SK-N-SH (cell line): ENCODE data around the gene VWA3A. TPM values are rescaled to one million over a fixed set of nuclear protein-coding genes. Genes with fewer than 3 reads are reported as not detected.
"Not testable (repeated sequence)": the region's sequence is repeated elsewhere in the genome, so short reads cannot be mapped to it uniquely, and the experiment has no call there.

Source experiments
- CTCF ChIA-PET: fragments of 300-600, 350-600 bp; formaldehyde crosslinking; extraction: SDS; loops from one replicate; lab custom pipeline; 2021; lab: Yijun Ruan, JAX
- POLR2A ChIA-PET: fragments of 350-600 bp; sonication (Branson Sonifier 250); formaldehyde crosslinking; extraction: SDS; loops from one replicate; lab custom pipeline; 2020; ENCODE audit warnings: antibody characterized with exemption, inconsistent platforms; lab: Yijun Ruan, JAX
- DNase-seq: peaks from one replicate; pipeline ENCODE4 v3.0.0; 2012
- H2AFZ ChIP-seq: fragments of 200-600 bp; sonication (generic); 2 replicates; pipeline ENCODE4 v1.8.1; 2016; ENCODE audit warnings: antibody characterized with exemption, mild to moderate bottlenecking, low read depth
- H3F3A ChIP-seq: fragments of 200-600 bp; sonication (generic); replicated peaks from 2 replicates; pipeline ENCODE3; 2016; ENCODE audit warnings: antibody characterized with exemption, mild to moderate bottlenecking; ENCODE audit not compliant: insufficient read depth
- H3K27ac ChIP-seq, 2 experiments: fragments of 200-500 bp in 1 of 2; fragments of 200-600 bp in 1 of 2; sonication (Bioruptor generic) in 1 of 2; sonication (generic), shearing (Covaris generic) in 1 of 2; 2 replicates each; pipeline versions ENCODE4 v1.5.1 to v1.6.1; 2014 to 2016; ENCODE audit warnings: low read depth in 2 of 2, inconsistent platforms in 1 of 2, low read length in 1 of 2, mild to moderate bottlenecking in 1 of 2, mixed read lengths in 1 of 2
- H3K27me3 ChIP-seq: fragments of 200-600 bp; sonication (generic), shearing (Covaris generic); 2 replicates; pipeline ENCODE4 v1.6.1; 2016; ENCODE audit warnings: mixed run types; ENCODE audit not compliant: insufficient read depth
- H3K36me3 ChIP-seq, 2 experiments: fragments of 200-500 bp in 1 of 2; fragments of 200-600 bp in 1 of 2; sonication (Bioruptor generic) in 1 of 2; sonication (generic) in 1 of 2; replicated peaks in 1 of 2; 2 replicates each; pipeline versions ENCODE3 to v1.5.1; 2014 to 2016; ENCODE audit warnings: low read length in 1 of 2, mild to moderate bottlenecking in 1 of 2; ENCODE audit not compliant: insufficient read depth in 2 of 2, control insufficient read depth in 1 of 2
- H3K4me1 ChIP-seq, 2 experiments: fragments of 200-500 bp in 1 of 2; fragments of 200-600 bp in 1 of 2; sonication (Bioruptor generic) in 1 of 2; sonication (generic), shearing (Covaris generic) in 1 of 2; 2 replicates each; pipeline versions ENCODE4 v1.5.1 to v1.6.1; 2014 to 2016; ENCODE audit warnings: low read depth in 1 of 2, low read length in 1 of 2, mixed run types in 1 of 2; ENCODE audit not compliant: insufficient read depth in 2 of 2, control insufficient read depth in 1 of 2
- H3K4me2 ChIP-seq: fragments of 200-600 bp; sonication (generic), shearing (Covaris generic); 2 replicates; pipeline ENCODE4 v1.6.1; 2017; ENCODE audit warnings: mixed run types
- H3K4me3 ChIP-seq, 2 experiments: fragments of 200-500 bp in 1 of 2; fragments of 200-600 bp in 1 of 2; sonication (Bioruptor generic) in 1 of 2; sonication (generic), shearing (Covaris generic) in 1 of 2; 2 replicates each; pipeline versions ENCODE4 v1.5.1 to v1.8.1; 2014 to 2016; ENCODE audit warnings: low read depth in 2 of 2, inconsistent platforms in 1 of 2, low read length in 1 of 2, mild to moderate bottlenecking in 1 of 2, mixed read lengths in 1 of 2, moderate library complexity in 1 of 2
- H3K79me2 ChIP-seq: fragments of 200-600 bp; sonication (generic); 2 replicates; pipeline ENCODE4 v1.8.1; 2017; ENCODE audit warnings: mild to moderate bottlenecking; ENCODE audit not compliant: insufficient read depth
- H3K9ac ChIP-seq: fragments of 200-600 bp; sonication (generic); 2 replicates; pipeline ENCODE4 v1.6.1; 2017; ENCODE audit warnings: mixed run types
- H3K9me2 ChIP-seq: fragments of 200-600 bp; sonication (generic); 2 replicates; pipeline ENCODE4 v1.6.1; 2017; ENCODE audit warnings: mixed run types
- H3K9me3 ChIP-seq: fragments of 200-600 bp; sonication (generic); 2 replicates; pipeline ENCODE4 v1.6.1; 2017; ENCODE audit warnings: mixed run types, mild to moderate bottlenecking, moderate library complexity
- H4K20me1 ChIP-seq: fragments of 200-600 bp; sonication (generic); 2 replicates; pipeline ENCODE4 v1.6.1; 2017; ENCODE audit warnings: mild to moderate bottlenecking, mixed run types; ENCODE audit not compliant: insufficient read depth
- CHD2 ChIP-seq: fragments of 150-350 bp; IDR thresholded peaks from 2 replicates; pipeline ENCODE4 v1.6.1; 2018; ENCODE audit warnings: low read length; ENCODE audit not compliant: partially characterized antibody
- FOSL2 ChIP-seq: IDR thresholded peaks from 2 replicates; pipeline ENCODE4 v1.4.0; 2012; ENCODE audit warnings: low read depth, mild to moderate bottlenecking, moderate library complexity, borderline replicate concordance
- FOXJ3 ChIP-seq: sonication (generic); formaldehyde crosslinking; IDR thresholded peaks from 2 replicates; pipeline ENCODE4 v1.5.1; 2020; ENCODE audit warnings: mild to moderate bottlenecking, missing genetic modification reagents
- FOXM1 ChIP-seq: IDR thresholded peaks from 2 replicates; pipeline ENCODE4 v1.4.0; 2012; ENCODE audit warnings: low read depth, mild to moderate bottlenecking
- GABPA ChIP-seq: IDR thresholded peaks from 2 replicates; pipeline ENCODE4 v1.4.0; 2012; ENCODE audit warnings: low read depth, mild to moderate bottlenecking
- NFIC ChIP-seq: IDR thresholded peaks from 2 replicates; pipeline ENCODE4 v1.4.0; 2012; ENCODE audit warnings: borderline replicate concordance
- NRF1 ChIP-seq: IDR thresholded peaks from 2 replicates; pipeline ENCODE4 v1.6.1; 2012; ENCODE audit warnings: low read depth, mild to moderate bottlenecking, low read length
- RAD21 ChIP-seq: IDR thresholded peaks from 2 replicates; pipeline ENCODE4 v1.6.1; 2012; ENCODE audit warnings: mild to moderate bottlenecking, low read length
- RCOR1 ChIP-seq: fragments of 150-350 bp; IDR thresholded peaks from 2 replicates; pipeline ENCODE4 v1.6.1; 2017; ENCODE audit warnings: antibody characterized with exemption, low read length
- SMC3 ChIP-seq: IDR thresholded peaks from 2 replicates; pipeline ENCODE4 v1.6.1; 2012; ENCODE audit warnings: low read depth, low read length, improper control_type of control experiment
- TAF1 ChIP-seq: IDR thresholded peaks from 2 replicates; pipeline ENCODE4 v1.6.1; 2012; ENCODE audit warnings: low read depth, mild to moderate bottlenecking, low read length, moderate library complexity, borderline replicate concordance
- WGBS: methylation state at CpG from one replicate; pipeline ENCODE4 v1.1.6; 2017; ENCODE audit warnings: low lambda C conversion rate; 5-methylcytosine and 5-hydroxymethylcytosine counted together
- polyA plus RNA-seq, 3 experiments: library from polyadenylated mRNA; depleted of rRNA; stranded (reverse); fragments of >200 nt; gene quantifications; 2 replicates each; pipeline ENCODE4 v1.2.3, GENCODE V29; 2012
- TF ChIP-seq, protein P1 (sequence below): IDR thresholded peaks from 2 replicates; pipeline ENCODE4 v1.4.0; 2012; ENCODE audit warnings: low read depth
- TF ChIP-seq, protein P2 (sequence below): fragments of 150-350 bp; IDR thresholded peaks from 2 replicates; pipeline ENCODE4 v1.6.1; 2016; ENCODE audit warnings: mild to moderate bottlenecking, low read depth, low read length
- TF ChIP-seq, protein P3 (sequence below): IDR thresholded peaks from 2 replicates; pipeline ENCODE4 v1.6.1; 2012; ENCODE audit warnings: mild to moderate bottlenecking, low read depth, low read length, moderate library complexity

The VWA3A gene
- polyA plus RNA-seq, 1 of the 3 experiments (the other 2 are of a cell fraction): not detected

DNA sequence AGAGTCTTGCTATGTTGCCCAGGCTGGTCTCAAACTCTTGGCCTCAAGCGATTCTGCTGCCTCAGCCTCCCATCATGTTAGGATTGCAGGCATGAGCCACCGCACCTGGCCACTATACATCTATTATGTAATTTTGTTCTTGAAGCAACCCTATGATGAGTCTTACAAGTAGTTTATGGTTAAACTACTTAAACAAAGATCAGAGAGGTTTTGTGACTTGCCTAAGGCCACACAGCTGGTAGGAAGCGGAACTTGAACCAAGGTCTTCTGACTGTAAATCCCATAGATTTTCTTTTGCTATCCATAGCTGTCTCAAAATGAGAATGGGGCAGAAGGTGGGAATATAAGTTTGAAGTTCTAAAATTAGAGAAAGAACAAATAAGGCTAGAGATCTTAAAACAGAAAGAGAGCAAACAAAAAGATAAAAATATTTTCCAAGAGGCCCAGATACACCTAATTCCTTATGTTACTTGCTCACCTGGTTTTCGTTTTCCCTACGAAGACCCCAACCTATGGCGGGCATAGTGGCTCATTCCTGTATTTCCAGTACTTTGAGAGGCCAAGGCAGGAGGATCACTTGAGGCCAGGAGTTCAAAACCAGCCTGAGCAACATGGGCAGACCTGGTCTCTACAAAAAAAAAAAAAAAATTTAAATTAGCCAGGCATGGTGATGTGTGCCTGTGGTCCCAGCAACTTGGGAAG, 32.4 kb downstream of the VWA3A start:
- H3K9me3 ChIP-seq: no peaks in the 10 kb centered on the region
- no peak overlapping the region for H3K4me2 ChIP-seq
- H3K27ac ChIP-seq: no peak overlapping the region
- DNase-seq: no peak
- no peaks in the 10 kb centered on the region for H3K4me1 ChIP-seq
- TF ChIP-seq FOXM1 (no peak), CHD2 (no peak), RAD21 (no peak), NRF1 (no peak), FOSL2 (no peak), GABPA (no peak)
- TF ChIP-seq, protein P1, sequence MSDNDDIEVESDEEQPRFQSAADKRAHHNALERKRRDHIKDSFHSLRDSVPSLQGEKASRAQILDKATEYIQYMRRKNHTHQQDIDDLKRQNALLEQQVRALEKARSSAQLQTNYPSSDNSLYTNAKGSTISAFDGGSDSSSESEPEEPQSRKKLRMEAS: no peak
- TF ChIP-seq, all 33 proteins: peak for 0
- ChIA-PET CTCF (no interaction called here), POLR2A (no interaction called here)
- Histone ChIP-seq H3F3A (no peaks in the 10 kb centered on the region), H3K36me3 (no peaks in the 10 kb centered on the region), H3K9me2 (no peaks in the 10 kb centered on the region), H3K27me3 (no peaks in the 10 kb centered on the region; the same call in 1 of the 2 replicates), H4K20me1 (no peaks in the 10 kb centered on the region), H3K9ac (no peak overlapping the region), H2AFZ (no peak overlapping the region), H3K79me2 (no peaks in the 10 kb centered on the region), H3K4me3 (no peak overlapping the region)
- 65% methylated on average over 6 of the region's 6 CpGs for WGBS

DNA sequence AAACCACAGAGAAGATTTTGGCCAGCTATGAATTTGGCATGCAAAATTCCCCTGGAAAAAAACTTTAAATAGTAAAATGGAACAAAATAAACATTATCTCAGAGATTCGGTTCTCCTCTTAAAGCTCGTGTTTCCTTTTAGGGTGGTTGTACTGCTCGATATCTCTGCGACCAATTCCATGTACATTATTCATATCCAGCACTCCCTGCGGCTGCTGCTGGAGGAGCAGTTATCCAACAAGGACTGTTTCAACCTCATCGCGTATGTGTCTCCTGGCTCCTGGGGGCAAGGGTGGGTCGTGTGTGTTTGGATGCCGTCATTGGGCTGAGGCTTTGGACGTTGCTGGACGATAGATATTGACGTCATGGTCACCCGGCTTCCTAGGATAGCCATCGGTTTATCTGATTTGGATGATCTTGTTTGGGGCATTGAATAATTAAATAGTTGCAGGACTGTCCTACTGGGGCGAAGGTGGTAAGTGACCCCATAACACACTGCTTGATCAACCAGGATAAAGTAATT, 33.8 kb downstream of the VWA3A start:
- Histone ChIP-seq H3K9me2 (no peaks in the 10 kb centered on the region), H3F3A (no peaks in the 10 kb centered on the region), H3K9me3 (no peaks in the 10 kb centered on the region), H3K36me3 (no peaks in the 10 kb centered on the region), H3K4me3 (no peak overlapping the region), H3K4me2 (no peak overlapping the region), H4K20me1 (no peaks in the 10 kb centered on the region), H3K4me1 (no peaks in the 10 kb centered on the region), H2AFZ (no peak overlapping the region), H3K27me3 (no peaks in the 10 kb centered on the region; the same call in 1 of the 2 replicates), H3K9ac (no peak overlapping the region), H3K27ac (no peak overlapping the region), H3K79me2 (no peaks in the 10 kb centered on the region)
- ChIA-PET POLR2A (no interaction called here), CTCF (no interaction called here)
- no peak for DNase-seq
- 35% methylated on average over 13 of the region's 15 CpGs for WGBS
- TF ChIP-seq, protein P2, sequence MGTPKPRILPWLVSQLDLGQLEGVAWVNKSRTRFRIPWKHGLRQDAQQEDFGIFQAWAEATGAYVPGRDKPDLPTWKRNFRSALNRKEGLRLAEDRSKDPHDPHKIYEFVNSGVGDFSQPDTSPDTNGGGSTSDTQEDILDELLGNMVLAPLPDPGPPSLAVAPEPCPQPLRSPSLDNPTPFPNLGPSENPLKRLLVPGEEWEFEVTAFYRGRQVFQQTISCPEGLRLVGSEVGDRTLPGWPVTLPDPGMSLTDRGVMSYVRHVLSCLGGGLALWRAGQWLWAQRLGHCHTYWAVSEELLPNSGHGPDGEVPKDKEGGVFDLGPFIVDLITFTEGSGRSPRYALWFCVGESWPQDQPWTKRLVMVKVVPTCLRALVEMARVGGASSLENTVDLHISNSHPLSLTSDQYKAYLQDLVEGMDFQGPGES: no peak
- TF ChIP-seq, protein P1: no peak
- TF ChIP-seq SMC3 (no peak), FOSL2 (no peak), NFIC (no peak), NRF1 (no peak), TAF1 (no peak), FOXM1 (no peak), RCOR1 (no peak), FOXJ3 (no peak)
- TF ChIP-seq, protein P3, sequence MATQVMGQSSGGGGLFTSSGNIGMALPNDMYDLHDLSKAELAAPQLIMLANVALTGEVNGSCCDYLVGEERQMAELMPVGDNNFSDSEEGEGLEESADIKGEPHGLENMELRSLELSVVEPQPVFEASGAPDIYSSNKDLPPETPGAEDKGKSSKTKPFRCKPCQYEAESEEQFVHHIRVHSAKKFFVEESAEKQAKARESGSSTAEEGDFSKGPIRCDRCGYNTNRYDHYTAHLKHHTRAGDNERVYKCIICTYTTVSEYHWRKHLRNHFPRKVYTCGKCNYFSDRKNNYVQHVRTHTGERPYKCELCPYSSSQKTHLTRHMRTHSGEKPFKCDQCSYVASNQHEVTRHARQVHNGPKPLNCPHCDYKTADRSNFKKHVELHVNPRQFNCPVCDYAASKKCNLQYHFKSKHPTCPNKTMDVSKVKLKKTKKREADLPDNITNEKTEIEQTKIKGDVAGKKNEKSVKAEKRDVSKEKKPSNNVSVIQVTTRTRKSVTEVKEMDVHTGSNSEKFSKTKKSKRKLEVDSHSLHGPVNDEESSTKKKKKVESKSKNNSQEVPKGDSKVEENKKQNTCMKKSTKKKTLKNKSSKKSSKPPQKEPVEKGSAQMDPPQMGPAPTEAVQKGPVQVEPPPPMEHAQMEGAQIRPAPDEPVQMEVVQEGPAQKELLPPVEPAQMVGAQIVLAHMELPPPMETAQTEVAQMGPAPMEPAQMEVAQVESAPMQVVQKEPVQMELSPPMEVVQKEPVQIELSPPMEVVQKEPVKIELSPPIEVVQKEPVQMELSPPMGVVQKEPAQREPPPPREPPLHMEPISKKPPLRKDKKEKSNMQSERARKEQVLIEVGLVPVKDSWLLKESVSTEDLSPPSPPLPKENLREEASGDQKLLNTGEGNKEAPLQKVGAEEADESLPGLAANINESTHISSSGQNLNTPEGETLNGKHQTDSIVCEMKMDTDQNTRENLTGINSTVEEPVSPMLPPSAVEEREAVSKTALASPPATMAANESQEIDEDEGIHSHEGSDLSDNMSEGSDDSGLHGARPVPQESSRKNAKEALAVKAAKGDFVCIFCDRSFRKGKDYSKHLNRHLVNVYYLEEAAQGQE: no peak

DNA sequence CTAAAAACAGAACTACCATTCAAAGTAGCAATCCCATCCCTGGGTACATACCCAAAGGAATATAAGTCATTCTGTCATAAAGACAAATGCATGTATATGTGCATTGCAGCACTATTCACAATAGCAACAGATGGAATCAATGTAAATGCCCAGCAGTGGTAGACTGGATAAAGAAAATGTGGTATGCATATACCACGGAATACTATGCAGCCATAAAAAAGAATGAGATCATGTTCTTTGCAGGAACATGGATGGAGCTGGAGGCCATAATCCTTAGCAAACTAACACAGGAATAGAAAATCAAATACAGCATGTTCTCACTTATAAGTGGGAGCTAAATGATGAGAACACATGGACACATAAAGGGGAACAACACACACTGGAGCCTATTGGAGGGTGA, 36.2 kb downstream of the VWA3A start:
- H3K4me1 ChIP-seq, H3F3A ChIP-seq, H3K4me3 ChIP-seq, DNase-seq, H4K20me1 ChIP-seq, H3K9me2 ChIP-seq, H2AFZ ChIP-seq, H3K79me2 ChIP-seq, H3K27ac ChIP-seq, H3K4me2 ChIP-seq, H3K27me3 ChIP-seq, H3K9ac ChIP-seq, H3K36me3 ChIP-seq, POLR2A ChIA-PET, H3K9me3 ChIP-seq, CTCF ChIA-PET: not testable (repeated sequence)
- WGBS: 61% methylated on average over 1 of the region's 1 CpG
